ENCODE measurements around the gene YPEL1.
"Not testable (repeated sequence)": the region's sequence is repeated elsewhere in the genome, so short reads cannot be mapped to it uniquely, and the experiment has no call there.

The YPEL1 gene

DNA sequence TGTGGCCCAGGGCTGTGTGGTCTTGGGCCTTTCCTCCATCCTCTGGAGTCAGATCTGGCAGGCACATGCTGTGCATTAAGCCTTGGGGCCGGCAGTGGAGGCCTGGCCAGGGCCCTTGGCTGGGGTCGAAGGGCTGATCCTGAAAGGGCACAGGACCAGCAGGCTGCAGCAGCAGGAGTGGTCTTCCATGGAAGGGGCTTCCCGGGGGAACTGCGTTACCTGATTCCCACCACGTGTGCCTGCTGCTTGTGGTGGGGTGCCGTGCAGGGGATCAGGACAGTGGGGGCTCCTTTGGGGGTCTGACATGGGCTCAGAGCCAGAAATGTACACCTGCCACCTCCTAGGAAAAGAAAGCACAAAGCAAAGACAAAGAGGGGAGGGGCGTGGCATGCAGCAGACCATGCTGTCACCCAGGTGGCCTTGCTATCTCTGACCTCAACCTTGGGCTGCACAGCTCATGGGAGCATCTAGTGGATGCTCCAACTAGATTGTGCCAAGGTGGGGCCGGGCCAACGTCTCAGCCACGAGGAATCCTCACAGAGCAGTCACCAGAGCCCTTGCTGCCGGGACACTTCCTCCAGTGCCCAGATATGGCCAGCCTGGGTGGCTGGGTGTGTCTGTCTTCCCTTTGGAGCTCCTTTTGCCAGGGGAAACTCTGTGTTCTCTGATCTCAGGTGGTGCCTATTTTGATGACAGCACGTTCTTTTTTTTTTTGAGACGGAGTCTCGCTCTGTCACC, 17.9 kb upstream of the YPEL1 start:
- DNase-seq: no peak

DNA sequence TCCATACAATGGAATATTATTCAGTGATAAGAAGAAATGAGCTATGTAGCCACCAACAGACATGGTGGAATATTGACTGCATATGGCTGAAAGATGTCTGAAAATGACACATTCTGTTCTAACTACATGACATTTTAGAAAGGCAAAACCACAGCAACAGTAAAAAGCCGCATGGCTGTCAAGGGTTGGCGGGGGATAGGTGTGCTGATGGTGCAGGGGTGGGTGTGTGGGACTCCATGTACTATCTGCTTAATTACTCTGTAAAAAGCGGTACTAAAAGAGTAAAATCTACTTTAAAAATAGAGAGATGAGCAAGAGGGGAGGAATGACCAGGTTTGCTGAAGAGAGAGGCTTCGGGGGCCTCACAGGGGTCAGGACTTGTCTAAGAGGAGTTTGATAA, 16.7 kb upstream of the YPEL1 start:
- DNase-seq: no peak

DNA sequence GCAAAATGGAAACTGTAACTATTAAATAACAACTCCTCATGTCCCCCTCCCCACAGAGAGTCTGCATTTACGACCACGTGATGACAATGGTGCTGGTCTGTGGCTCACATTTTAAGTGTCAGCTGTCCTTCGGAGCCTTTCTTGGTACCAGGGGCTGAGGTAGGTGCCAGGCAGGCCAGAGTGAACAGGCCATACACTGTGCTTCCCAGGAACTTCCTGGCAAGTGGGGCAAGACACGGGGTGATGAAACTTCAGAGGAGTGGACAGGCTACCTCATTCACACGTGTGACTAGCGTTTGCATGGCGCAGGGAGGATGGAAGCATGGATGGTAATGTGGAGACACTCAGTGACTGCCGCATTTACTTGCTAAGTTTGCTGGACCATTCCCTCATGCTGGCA, 10.4 kb upstream of the YPEL1 start:
- DNase-seq: no peak

DNA sequence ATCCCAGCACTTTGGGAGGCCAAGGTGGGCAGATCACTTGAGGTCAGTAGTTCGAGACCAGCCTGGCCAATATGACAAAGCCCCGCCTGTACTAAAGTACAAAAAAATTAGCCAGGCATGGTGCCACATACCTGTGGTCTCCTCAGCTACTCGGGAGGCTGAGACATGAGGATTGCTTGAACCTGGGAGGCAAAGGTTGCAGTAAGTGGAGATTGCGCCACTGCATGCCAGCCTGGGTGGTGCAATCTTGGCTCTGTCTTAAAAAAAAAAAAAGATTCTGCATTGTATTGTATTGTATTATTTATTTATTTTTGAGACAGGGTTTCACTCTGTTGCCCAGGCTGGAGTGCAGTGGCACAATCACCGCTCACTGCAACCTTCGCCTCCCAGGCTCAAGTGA, 9.3 kb upstream of the YPEL1 start:
- not testable (repeated sequence) for DNase-seq

DNA sequence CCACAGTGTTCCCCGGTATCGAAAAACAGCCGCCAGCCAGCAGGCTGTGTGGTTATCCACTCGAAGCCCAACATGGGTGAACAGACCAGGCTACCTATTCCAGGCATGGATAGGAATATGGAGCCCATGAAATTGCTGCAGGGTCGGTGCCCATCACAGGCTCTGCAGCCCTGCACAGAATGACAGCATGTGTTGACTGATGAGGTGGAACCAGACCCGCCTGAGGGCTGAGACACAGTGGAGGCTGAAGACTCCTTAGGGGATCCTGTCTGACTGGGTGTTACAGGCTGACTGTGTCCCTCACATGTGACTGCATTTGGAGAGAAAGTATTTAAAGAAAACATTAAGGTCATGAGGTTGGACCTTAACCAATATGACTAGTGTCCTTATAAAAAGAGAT, 6.2 kb upstream of the YPEL1 start:
- DNase-seq: no peak

DNA sequence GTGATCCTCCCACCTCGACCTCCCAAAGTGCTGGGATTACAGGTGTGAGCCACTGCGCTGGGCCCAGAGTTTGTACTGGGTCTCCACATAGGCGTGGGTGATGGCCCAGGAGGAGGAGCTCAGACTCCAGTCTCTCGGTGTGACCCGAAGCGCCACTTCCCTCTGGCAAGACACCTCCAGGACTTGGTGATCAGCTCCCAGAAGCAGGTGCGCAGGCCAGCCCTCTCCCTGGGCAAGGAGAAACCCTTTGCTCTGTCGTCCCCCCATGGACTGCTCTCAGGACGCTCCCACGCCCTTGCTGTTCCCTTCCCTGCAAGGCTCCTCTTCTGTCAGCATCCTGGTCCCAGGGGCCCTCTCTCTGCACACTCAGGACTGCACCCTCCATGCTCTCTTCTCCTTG, 5.5 kb upstream of the YPEL1 start:
- DNase-seq: no peak

DNA sequence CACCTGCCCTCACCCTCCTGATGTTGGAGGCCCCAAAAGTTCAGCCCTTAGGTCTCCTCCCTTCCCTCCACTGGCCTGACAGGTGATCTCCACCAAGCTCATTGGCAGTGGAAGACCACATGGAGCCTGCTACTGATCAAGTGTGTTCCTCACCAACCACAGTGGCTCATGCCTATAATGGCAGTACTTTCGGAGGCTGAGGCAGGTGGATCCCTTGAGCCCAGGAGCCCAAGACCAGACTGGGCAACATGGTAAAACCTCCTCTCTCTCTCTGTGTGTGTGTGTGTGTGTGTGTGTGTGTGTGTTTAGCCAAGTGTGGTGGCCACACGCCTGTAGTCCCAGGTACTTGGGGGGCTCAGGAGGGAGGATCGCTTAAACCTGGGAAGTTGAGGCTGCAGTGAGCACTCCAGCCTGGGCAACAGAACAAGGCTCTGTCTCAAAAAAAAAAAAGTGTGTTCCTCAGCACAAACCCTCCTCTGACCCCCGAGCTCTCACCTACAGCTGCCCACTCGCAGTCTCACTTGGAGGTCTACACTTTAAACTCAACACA, 4.3 kb upstream of the YPEL1 start:
- DNase-seq: no peak

DNA sequence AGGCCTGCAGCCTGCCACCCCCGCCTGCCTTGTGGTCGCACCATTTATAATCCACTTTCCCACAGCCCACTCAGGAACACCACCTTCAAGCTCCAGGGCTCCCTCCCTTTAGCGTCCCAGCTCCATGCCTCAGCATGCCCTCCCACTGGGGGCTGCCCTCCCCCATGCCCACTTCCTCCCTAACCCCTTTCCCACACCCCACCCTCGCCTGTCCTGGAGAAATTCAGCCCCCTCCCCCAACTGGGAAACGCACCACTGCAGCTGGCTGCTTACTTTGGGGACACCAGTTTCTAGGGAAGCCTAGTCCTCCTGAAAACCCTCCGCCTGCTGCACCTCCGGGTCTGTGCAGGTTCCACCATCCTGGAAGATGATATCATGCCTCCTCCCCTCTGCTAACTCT, 3.4 kb upstream of the YPEL1 start:
- no peak for DNase-seq

DNA sequence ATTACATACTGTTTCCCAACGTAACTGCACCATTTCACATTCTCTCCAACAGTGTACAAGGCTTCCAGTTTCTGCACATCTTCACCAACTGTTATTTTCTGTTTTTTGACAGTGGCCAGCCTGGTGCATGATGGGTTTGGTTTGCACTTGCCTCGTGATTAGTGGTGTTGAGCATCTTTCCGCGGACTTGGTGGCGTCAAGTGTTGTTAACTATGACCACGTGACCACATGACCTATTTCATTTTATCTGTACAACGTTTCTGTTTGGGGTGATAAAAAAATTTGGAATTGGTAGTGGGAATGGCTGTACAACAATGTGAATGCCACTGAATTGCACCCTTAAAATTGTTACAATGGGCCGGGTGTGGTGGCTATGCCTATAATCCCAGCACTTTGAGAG, 2.5 kb upstream of the YPEL1 start:
- no peak for DNase-seq

DNA sequence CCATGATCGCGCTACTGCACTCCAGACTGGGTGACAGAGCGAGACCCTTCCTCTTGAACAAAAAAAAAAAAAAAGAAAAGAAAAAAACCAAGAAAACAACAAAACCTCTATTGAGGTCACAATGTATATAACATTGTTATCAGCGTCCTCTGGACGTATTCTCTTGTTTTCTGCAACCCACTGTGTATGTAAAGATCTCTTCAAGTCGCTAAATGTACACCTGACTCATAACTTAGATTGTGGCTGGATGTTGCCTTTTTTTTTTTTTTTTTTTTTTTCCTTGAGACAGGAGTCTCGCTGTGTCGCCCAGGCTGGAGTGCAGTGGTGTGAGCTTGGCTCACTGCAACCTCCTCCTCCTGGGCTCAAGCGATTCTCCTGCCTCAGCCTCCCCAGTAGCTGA, 1.4 kb upstream of the YPEL1 start:
- DNase-seq: no peak

DNA sequence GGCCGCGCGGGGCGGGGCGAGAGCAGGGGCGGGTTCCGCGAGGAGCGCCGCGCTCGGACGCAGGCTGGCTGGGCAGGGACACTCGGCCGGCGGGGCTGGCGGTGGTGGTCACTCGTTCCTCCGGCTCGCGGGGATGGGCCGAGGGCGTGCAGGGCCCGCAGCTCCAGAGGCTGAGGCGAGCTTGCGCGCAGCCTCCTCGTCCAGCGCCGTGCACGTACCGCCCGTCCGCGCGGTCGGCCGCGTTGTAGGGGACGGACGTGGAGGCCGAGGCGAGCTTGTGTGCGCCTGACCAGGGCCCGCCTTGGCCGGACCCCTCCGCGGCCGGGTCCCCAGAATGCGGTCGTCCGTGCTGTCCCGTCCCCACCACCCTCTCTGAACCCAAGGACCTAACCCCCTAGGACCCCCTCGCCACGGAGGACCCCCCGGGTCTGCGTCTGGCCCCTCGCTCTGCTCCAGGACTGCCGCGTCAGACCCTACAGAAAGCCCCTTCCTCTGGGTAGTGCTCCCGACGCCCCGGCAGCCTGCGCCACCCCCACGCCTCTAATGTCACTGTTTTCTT, 569 bp upstream of the YPEL1 start:
- no peak for DNase-seq

DNA sequence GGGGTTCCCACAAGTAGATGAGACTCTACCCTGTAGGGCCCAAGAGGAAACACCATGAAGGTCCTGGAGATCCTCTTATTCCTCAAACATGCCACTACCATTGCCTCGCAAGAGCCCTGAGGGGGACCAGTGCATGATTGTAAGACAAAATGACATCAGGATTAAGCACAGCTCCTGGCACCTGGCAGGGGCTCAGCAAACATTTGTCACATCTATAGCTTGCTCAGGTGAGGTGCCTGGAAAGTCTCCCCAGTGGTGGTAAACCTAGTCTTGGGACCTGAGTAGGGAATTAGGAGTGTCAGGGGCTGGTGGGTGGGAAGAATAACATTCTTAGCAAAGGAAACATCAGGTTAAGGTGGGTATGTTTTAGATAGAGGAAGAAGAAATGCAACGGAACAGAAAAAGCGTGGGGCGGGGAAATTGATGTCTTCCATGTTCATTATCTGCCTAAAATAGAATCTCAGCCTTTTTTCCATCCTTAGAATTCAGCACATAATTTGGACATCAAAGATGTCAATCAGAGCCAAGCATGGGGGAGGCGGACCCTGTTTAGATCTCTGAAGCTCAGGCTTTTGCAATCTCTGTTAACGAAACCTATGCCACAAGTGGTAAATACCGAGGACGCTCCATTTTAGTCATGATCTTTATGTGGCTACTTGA, 924 bp downstream of the YPEL1 start:
- DNase-seq: no peak

DNA sequence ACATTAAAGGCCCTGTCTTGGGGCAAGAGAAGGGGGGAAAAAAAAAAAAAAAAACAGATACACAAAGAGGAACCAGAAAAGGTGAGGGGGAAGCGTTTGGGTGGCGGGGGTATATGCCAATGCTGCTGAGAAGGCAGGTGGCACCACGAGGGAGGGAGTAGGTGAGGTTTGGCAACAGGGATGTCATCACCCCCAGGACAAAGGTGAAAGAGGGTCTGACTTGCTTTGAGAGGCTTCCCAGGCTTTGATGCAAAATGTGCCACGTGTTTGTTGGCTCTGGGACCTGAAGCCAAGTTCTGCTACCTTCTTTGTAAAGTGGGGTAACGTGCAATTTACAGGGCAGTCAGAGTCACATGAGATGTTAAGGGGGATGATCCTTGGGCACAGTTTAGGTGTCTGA, 4.1 kb downstream of the YPEL1 start:
- no peak for DNase-seq

DNA sequence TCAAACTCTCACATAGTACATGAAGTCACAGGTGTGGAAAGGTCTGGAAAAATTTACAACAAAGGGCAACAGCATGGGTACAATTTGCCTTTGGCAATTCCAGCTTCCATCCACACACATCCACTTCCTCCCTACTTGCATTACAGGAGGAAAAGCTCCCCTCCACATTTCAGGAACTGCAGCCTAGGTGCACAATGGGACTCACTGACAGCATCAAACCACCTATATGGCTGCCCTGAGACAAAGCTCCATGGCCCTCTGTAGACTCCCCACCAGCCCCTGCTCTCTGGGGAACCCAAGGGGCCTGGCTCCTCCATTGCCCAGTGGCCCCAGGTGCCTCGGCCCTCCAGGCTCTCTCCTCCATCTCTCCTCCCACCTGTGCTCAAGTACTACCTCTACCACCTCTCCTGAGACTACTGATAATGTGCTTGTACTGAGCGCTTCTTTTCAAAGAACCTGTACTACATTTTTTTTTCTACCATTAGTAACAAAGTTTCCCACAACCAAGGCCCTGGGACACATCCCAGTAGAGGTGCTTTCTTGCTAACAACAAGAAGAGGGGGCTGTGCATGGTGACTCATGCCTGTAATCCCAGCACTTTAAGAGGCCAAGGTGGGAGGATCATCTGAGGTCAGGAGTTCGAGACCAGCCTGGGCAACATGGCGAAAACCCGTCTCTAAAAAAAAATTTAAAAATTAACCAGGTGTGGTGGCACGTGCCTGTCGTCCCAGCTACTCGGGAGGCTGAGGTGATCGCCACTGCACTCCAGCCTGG, 4.9 kb downstream of the YPEL1 start:
- DNase-seq: no peak

DNA sequence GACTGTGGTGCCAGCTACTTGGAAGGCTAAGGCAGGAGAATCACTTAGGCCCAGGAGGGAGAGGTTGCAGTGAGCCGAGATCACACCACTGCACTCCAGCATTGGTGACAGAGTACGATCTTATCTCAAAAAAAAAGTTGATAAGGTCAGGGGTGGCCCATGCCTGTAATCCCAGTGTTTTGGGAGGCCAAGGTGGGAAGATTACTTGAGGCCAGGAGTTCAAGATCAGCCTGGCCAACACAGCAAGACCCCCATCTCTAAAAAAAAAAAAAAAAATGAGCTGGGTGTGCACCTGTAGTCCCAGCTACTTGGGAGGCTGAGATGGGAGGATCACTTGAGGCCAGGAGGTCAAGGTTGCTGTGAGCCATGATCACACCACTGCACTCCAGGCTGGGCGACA, 6.4 kb downstream of the YPEL1 start:
- not testable (repeated sequence) for DNase-seq

DNA sequence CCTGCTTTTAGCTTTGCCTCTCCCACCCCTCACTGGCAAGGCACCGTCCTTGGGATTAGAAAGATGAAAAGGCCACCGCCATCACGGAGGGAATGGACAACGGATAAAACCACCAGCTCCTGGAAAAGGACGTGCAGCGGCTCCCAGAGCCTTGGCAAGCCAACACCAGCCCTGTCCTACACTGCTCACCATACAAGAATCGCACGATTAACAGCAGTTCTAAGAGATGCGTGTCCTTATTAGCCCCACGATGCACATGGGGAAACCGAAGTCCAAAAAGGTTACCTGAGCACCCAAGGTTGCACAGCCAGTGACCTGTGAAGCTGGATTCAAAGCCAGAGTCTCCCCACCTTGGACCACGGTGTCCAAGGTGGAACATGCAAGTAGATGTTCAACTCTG, 7.3 kb downstream of the YPEL1 start:
- no peak for DNase-seq

DNA sequence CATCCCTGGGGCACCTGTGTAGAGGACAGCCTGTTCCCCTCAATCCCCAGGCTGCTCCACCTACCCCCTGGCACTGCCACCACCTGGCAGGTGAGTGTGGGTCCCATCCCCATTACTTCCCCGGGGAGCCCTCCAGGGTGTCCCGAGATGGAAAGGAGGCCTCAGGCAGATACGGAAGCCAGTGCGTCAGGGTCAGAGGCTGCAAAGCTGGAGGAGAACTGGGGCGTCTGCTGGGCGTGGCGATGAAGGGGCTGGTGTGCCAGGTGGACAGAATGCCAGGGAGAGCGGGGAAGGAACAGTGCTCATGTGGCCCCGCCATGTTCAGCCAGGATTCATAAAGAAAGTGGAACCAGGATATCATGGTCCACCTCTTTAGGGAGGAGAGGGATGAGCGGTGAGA, 7.8 kb downstream of the YPEL1 start:
- no peak for DNase-seq

DNA sequence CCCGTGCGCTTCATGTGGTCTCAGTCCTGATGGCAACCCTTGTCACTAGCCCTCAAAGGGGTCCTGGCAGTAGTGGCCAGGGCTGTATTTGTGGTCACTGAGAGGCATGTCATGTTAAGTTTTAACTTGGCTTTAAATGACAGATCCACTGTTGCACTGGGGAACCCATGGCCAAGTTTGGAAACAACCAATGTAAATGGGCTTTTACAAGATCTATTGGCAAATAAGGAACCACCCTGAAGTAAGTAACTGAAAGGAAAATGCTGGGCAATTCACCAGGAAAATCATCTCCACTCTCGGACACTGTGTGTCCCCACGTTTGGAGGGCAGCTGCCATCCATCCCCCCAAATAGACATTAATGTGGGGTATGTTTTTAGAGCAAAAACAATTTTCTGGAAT, 8.4 kb downstream of the YPEL1 start:
- DNase-seq: no peak

DNA sequence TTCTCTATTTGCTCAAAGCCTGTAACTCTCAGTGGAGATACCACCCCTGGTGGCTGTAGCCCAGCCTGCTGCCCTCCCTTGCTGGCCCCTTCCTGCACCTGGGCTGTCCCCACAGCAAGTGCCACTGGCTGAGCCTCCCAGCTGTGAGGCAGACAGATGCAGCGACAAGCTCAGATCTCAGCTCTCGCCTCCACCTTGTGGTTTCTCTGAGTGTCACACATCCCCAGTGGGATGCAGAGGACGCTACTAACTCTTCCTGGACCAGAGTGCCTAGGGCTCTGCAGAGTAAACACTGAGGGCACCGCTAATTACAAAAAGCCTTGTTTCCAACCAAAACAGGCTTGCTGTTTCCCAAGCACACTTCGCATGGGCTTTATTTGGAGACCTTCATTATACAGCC, 8.9 kb downstream of the YPEL1 start:
- DNase-seq: no peak

DNA sequence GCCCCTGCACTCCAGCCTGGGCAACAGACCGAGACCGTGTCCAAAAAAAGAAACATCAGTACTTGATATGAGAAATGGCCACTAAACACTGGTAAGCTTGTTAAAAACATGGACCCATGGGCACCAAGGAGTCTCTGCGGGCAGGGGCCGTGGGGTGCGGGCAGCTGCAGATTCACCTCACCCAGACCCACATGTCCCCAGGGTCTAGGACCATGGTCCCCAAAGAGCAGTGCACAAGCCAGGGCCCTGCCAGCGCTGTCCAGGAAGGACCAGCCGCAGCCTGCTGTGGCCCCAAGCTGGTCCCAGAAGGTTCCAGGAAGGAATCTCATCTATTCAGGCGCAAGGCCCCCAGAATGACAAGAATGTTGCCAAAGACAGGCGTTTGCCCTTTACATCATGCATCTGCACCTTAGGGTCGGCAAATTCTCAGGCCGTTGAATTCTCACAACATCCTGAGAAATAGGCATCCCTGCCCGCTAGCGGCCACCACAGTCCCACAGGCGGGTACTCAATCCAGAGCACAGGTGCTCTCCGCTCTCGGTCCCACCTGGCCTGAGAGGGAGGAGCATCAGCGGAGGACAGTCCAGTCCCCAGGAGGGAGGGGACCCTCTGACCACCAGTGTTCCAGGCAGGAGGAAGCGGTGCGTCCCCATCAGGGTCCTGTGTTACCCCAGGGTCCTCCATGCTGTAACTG, 9.5 kb downstream of the YPEL1 start:
- no peak for DNase-seq

DNA sequence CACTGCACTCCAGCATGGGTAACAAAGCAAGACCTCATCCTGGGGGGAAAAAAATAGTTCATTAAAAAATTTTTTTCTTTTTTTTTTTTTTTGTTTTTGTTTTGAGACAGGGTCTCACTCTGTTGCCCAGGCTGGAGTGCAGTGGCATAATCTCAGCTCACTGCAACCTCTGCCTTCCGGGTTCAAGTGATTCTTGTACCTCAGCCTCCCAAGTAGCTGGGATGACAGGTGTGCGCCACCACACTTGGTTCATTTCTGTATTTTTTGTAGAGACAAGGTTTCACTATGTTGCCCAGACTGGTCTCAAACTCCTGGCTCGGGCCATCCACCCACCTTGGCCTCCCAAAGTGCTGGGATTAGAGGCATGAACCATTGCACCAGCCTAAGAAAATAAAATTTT, 11.1 kb downstream of the YPEL1 start:
- not testable (repeated sequence) for DNase-seq

DNA sequence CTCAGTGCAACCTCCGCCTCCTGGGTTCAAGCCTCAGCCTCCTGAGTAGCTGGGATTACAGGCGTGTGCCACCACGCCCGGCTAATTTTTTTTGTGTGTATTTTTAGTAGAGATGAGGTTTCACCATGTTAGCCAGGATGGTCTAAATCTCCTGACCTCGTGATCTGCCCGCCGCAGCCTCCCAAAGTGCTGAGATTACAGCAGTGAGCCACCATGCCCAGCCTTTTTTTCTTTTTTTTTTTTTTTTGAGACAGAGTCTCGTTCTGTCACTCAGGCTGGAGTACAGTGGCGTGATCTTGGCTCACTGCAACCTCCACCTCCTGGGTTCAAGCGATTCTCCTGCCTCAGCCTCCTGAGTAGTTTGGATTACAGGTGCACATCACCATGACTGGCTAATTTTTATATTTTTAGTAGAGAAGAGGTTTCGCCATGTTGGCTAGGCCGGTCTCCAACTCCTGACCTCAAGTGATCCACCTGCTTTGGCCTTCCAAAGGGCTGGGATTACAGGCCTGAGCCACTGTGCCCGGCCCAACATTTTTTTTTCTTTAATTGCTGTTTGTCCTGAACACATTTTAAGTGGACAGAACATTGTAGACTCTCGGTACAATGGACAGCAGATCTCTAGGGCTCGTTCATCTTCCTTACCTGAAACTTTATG, 14.3 kb downstream of the YPEL1 start:
- DNase-seq: not testable (repeated sequence)
